K562 (cell line): Measurements from ENCODE around the gene FGFRL1. TPM values are rescaled to one million over a fixed set of nuclear protein-coding genes. Genes with fewer than 3 reads are reported as not detected.

Experiments
- BHLHE40 ChIP-seq: IDR thresholded peaks from 2 replicates; pipeline ENCODE4 v1.6.1; 2011; ENCODE audit warnings: low read length, improper control_type of control experiment
- CBX3 ChIP-seq, 2 experiments: IDR thresholded peaks; 1 replicate in 1 of 2; 2 replicates in 1 of 2; pipeline ENCODE4 v1.6.1; 2012; ENCODE audit warnings: inconsistent platforms in 2 of 2, low read length in 2 of 2, borderline replicate concordance in 1 of 2, control low read depth in 1 of 2
- CTCF ChIP-seq, 3 experiments: IDR thresholded peaks in 2 of 3; conservative IDR thresholded peaks in 1 of 3; 2 replicates each; pipeline ENCODE4 v1.5.1; 2011 to 2012; ENCODE audit warnings: low read length in 3 of 3, mild to moderate bottlenecking in 3 of 3, control low read depth in 2 of 3, improper control_type of control experiment in 1 of 3, inconsistent platforms in 1 of 3, low read depth in 1 of 3, mixed read lengths in 1 of 3, moderate library complexity in 1 of 3; ENCODE audit not compliant: insufficient read depth in 2 of 3
- E2F8 ChIP-seq: fragments of 450-650 bp; IDR thresholded peaks from 2 replicates; pipeline ENCODE4 v1.7.1; 2018; ENCODE audit warnings: mild to moderate bottlenecking, low read depth; ENCODE audit not compliant: partially characterized antibody
- FOS ChIP-seq: IDR thresholded peaks from 3 replicates; pipeline ENCODE4 v1.6.1; 2011; ENCODE audit not compliant: insufficient read length; ENCODE audit errors: extremely low read depth
- GATAD2A ChIP-seq: fragments of 450-650 bp; IDR thresholded peaks from 2 replicates; pipeline ENCODE4 v1.6.1; 2017
- HNRNPH1 ChIP-seq: fragments of 200-400 bp; formaldehyde crosslinking; optimal IDR thresholded peaks from 2 replicates; pipeline ENCODE3; 2017; ENCODE audit warnings: low read depth, mild to moderate bottlenecking, low read length, moderate library complexity
- HNRNPUL1 ChIP-seq: fragments of 200-400 bp; formaldehyde crosslinking; IDR thresholded peaks from 2 replicates; pipeline ENCODE4 v1.6.1; 2017; ENCODE audit warnings: low read length
- MTA3 ChIP-seq: fragments of 450-650 bp; formaldehyde crosslinking; IDR thresholded peaks from 2 replicates; pipeline ENCODE4 v1.6.1; 2017; ENCODE audit warnings: mild to moderate bottlenecking, borderline replicate concordance
- NCOA2 ChIP-seq, 2 experiments: fragments of 450-650 bp; IDR thresholded peaks; 2 replicates each; pipeline ENCODE4 v1.6.1; 2018; ENCODE audit warnings: mild to moderate bottlenecking in 2 of 2, moderate library complexity in 1 of 2; ENCODE audit not compliant: partially characterized antibody in 2 of 2
- RFX5 ChIP-seq: IDR thresholded peaks from 2 replicates; pipeline ENCODE4 v1.6.1; 2011; ENCODE audit warnings: low read depth, mild to moderate bottlenecking, improper control_type of control experiment, low read length
- RNF2 ChIP-seq: sonication (generic); IDR thresholded peaks from 2 replicates; pipeline ENCODE4 v1.6.1; 2016
- STAT5B ChIP-seq: fragments of 250-450 bp; sonication (Bioruptor Pico); IDR thresholded peaks from 2 replicates; pipeline ENCODE4 v1.8.0; 2021; ENCODE audit warnings: mild to moderate bottlenecking, inconsistent platforms
- TEAD1 ChIP-seq, 2 experiments: fragments of 450-650 bp in 1 of 2; sonication (generic) in 1 of 2; formaldehyde crosslinking; IDR thresholded peaks; 2 replicates each; pipeline versions ENCODE4 v1.4.0 to v1.8.0; 2020 to 2022; ENCODE audit warnings: mild to moderate bottlenecking in 2 of 2, missing genetic modification reagents in 1 of 2
- THRA ChIP-seq: fragments of 450-650 bp; IDR thresholded peaks from 2 replicates; pipeline ENCODE4 v1.6.1; 2017; ENCODE audit warnings: mild to moderate bottlenecking, moderate library complexity
- YY1 ChIP-seq, 3 experiments: IDR thresholded peaks; 2 replicates each; pipeline ENCODE4 v1.6.1; 2011; ENCODE audit warnings: low read length in 2 of 3, mild to moderate bottlenecking in 2 of 3, moderate library complexity in 2 of 3, borderline replicate concordance in 1 of 3, control low read depth in 1 of 3, low read depth in 1 of 3; ENCODE audit not compliant: insufficient read depth in 3 of 3, insufficient replicate concordance in 2 of 3, control insufficient read depth in 1 of 3, insufficient read length in 1 of 3; ENCODE audit errors: extremely low read depth in 1 of 3
- ZBTB17 ChIP-seq: fragments of 450-650 bp; formaldehyde crosslinking; IDR thresholded peaks from 2 replicates; pipeline ENCODE4 v1.4.0; 2020; ENCODE audit warnings: mild to moderate bottlenecking
- ZNF518B ChIP-seq: fragments of 250-450 bp; sonication (Bioruptor Pico); IDR thresholded peaks from 2 replicates; pipeline ENCODE4 v1.5.0; 2021; ENCODE audit warnings: mild to moderate bottlenecking, moderate library complexity
- ZNF717 ChIP-seq: fragments of 250-450 bp; sonication (Bioruptor Pico); IDR thresholded peaks from 2 replicates; pipeline ENCODE4 v1.5.0; 2021
- polyA plus RNA-seq, 8 experiments: library from polyadenylated mRNA; depleted of rRNA in 4 of 8; stranded (reverse) in 5 of 8; unstranded in 3 of 8; fragments of >200 nt; fragmentation: Nextera tagmentation in 2 of 8; fragmentation: Illumina TruSeq in 1 of 8; extraction: Ambion mirVana in 2 of 8; extraction: Trizol in 1 of 8; gene quantifications; 2 replicates each; pipeline versions ENCODE4 v1.2.1 to v1.2.3, GENCODE V29; 2011 to 2014; ENCODE audit warnings: inconsistent platforms in 1 of 8, missing spikeins in 1 of 8
- total RNA-seq, 7 experiments: library from RNA; depleted of rRNA in 6 of 7; stranded (reverse); fragments of >200 nt in 6 of 7; fragmentation: Illumina TruSeq in 2 of 7; extraction: Trizol in 2 of 7; gene quantifications; 2 replicates each; pipeline versions ENCODE4 v1.2.1 to v1.2.3, GENCODE V29; 2011 to 2021; ENCODE audit warnings: low replicate concordance in 1 of 7

The FGFRL1 gene
- total and polyA plus RNA-seq, 9 of the 15 experiments (the other 6 are each of a cell fraction or from before 2014, with no cell fraction given) = 0.34 to 49.9 (median 14.6) TPM

- TF ChIP-seq ZNF518B (CRISPR knock-in tag) = no peak
- TF ChIP-seq TEAD1 (CRISPR knock-in tag; IDR thresholded peaks at IDR 0.05) = no peak
- no peak for TF ChIP-seq STAT5B (CRISPR knock-in tag)
- TF ChIP-seq THRA = no peak
- 0 out of 2 replicates have a peak, but pooled peaks have one; percentile 20 for TF ChIP-seq GATAD2A
- no peak for TF ChIP-seq FOS
- TF ChIP-seq ZBTB17 (CRISPR knock-in tag) = no peak
- no peak for TF ChIP-seq RNF2
- no peak for TF ChIP-seq NCOA2 (IDR thresholded peaks at IDR 0.05; ENCODE audit: partially characterized antibody in 2 of 2)
- no peak for TF ChIP-seq BHLHE40
- TF ChIP-seq HNRNPH1 = no peak
- TF ChIP-seq CBX3 (IDR thresholded peaks at IDR 0.05; ENCODE audit: borderline replicate concordance in 1 of 2, low read length in 2 of 2) = no peak; a peak in 1 of 3 replicates
- TF ChIP-seq CTCF (IDR thresholded peaks at IDR 0.05 in 2 of 3, conservative IDR thresholded peaks at IDR 0.05 in 1 of 3; ENCODE audit: insufficient read depth in 2 of 3, low read depth in 1 of 3, low read length in 3 of 3) = no peak
- 0 out of 2 replicates have a peak, but pooled peaks have one; percentile 29 for TF ChIP-seq MTA3
- no peak for TF ChIP-seq RFX5
- no peak for TF ChIP-seq HNRNPUL1
- TF ChIP-seq ZNF717 (CRISPR knock-in tag) = no peak
- no peak for TF ChIP-seq E2F8
- TF ChIP-seq YY1 (IDR thresholded peaks at IDR 0.05; ENCODE audit: borderline replicate concordance in 1 of 3, control insufficient read depth in 1 of 3, extremely low read depth in 1 of 3, insufficient read depth in 3 of 3, insufficient read length in 1 of 3, insufficient replicate concordance in 2 of 3, low read depth in 1 of 3, low read length in 2 of 3) = no peak
These were observed 918 bp upstream of the FGFRL1 start (continued) for GRCh38 chr4:1010395-1011021.
